H1 (cell line): ENCODE measurements around the gene FAM181A.

ENCODE experiments used
- CBX8 ChIP-seq: fragments of 300-800, 300-1000 bp; sonication (generic); IDR thresholded peaks from 2 replicates; pipeline ENCODE4 v1.7.1; 2016; ENCODE audit warnings: low read depth, low read length, borderline replicate concordance
- CTCF ChIP-seq, 3 experiments: IDR thresholded peaks; 1 replicate in 2 of 3; 2 replicates in 1 of 3; pipeline versions ENCODE4 v1.5.1 to v1.6.1; 2011; ENCODE audit warnings: low read length in 3 of 3, mild to moderate bottlenecking in 3 of 3, inconsistent platforms in 2 of 3, low read depth in 1 of 3, moderate library complexity in 1 of 3; ENCODE audit not compliant: insufficient read depth in 1 of 3; ENCODE audit errors: control extremely low read depth in 1 of 3
- JUN ChIP-seq: IDR thresholded peaks from 2 replicates; pipeline ENCODE4 v1.6.1; 2011; ENCODE audit warnings: low read depth, mild to moderate bottlenecking, improper control_type of control experiment, low read length
- RAD21 ChIP-seq, 2 experiments: IDR thresholded peaks in 1 of 2; conservative IDR thresholded peaks in 1 of 2; 2 replicates each; pipeline ENCODE4 v1.6.1; 2011; ENCODE audit warnings: low read depth in 2 of 2, low read length in 2 of 2, improper control_type of control experiment in 1 of 2, inconsistent platforms in 1 of 2, mild to moderate bottlenecking in 1 of 2, moderate library complexity in 1 of 2
- TAF1 ChIP-seq: IDR thresholded peaks from 2 replicates; pipeline ENCODE4 v1.6.1; 2011; ENCODE audit warnings: mild to moderate bottlenecking, low read depth, low read length
- TF ChIP-seq, protein P1 (sequence below): IDR thresholded peaks from 2 replicates; pipeline ENCODE4 v1.6.1; 2012; ENCODE audit warnings: inconsistent platforms
- TF ChIP-seq, protein P2 (sequence below): IDR thresholded peaks from 2 replicates; pipeline ENCODE4 v1.6.1; 2011; ENCODE audit warnings: low read depth, mild to moderate bottlenecking, low read length; ENCODE audit not compliant: insufficient read depth

DNA sequence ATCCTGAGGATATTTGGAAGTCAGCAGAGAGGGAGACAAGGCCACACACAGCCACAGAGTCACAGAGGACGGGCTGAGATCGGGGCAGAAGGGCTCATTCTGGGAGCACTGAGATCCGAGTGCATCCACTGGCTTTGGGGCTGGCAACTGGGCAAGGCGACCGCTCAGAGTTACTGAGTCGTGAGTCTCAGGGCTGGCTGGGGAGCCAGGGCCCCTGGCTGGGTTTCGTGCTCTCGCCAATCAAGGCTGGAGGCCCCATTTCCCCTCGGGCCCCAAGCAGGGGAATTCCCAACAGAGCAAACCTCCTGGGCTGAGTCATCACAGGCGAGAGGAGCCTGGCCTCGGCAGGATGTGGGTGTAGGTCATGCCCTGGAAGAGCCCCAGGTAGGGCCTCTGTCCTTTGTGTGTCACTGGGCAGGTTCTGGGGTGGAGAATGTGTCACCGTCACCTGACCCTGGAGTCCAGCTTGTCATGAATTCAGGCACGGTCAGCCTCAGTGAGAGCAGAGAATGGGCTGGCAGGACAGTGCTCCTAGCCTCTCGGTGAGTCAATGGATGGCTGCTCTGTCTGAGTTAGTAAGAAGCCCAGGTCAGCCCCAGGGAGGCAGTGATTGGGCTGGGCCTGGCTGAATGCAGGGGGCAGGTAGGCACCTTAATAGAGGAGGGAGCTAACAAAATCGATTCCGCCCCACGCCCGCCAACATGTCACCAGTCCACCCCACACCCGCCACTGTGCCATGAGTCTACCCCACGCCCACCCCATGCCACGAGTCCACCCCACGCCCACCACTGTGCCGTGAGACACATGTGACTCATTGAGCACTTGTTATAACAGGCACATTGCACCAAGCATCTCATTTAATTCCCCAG lies 32.3 kb downstream of the FAM181A start:
- TF ChIP-seq CTCF (IDR thresholded peaks at IDR 0.05; ENCODE audit: control extremely low read depth in 1 of 3, insufficient read depth in 1 of 3, low read depth in 1 of 3, low read length in 3 of 3), result no peak
- TF ChIP-seq, protein P1, sequence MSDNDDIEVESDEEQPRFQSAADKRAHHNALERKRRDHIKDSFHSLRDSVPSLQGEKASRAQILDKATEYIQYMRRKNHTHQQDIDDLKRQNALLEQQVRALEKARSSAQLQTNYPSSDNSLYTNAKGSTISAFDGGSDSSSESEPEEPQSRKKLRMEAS, result no peak
- TF ChIP-seq, protein P2, sequence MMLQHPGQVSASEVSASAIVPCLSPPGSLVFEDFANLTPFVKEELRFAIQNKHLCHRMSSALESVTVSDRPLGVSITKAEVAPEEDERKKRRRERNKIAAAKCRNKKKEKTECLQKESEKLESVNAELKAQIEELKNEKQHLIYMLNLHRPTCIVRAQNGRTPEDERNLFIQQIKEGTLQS, result no peak
- TF ChIP-seq CBX8, result no peak
- no peak for TF ChIP-seq RAD21 (IDR thresholded peaks at IDR 0.05 in 1 of 2, conservative IDR thresholded peaks at IDR 0.05 in 1 of 2; ENCODE audit: low read depth in 2 of 2, low read length in 2 of 2)
- TF ChIP-seq TAF1, result peak; percentile 39; the same call in 1 of the 2 replicates
- TF ChIP-seq JUN, result 0 out of 2 replicates have a peak, but pooled peaks have one; percentile 21
